GM19035 (cell line): ENCODE results near the gene FRMD7.
"Not testable (repeated sequence)": the region's sequence is repeated elsewhere in the genome, so short reads cannot be mapped to it uniquely, and the experiment has no call there.

Source experiments
- ATAC-seq: cut with Tn5 transposase; IDR thresholded peaks from one replicate; pipeline ENCODE4 v1.9.1; 2021; ENCODE audit not compliant: unreplicated experiment

FRMD7 gene

GRCh38 chrX:132127743-132128142 is at the start of gene FRMD7:
Gene FRMD7 (minus strand): TSS chrX:132128020. CDS start chrX:132127844, 176 bp downstream.
- ATAC-seq, result no peak

GRCh38 chrX:132173647-132174046 is 45.8 kb upstream of the FRMD7 start:
- ATAC-seq, result no peak

GRCh38 chrX:132171881-132172280 is 44.1 kb upstream of the FRMD7 start:
- ATAC-seq, result no peak

GRCh38 chrX:132171478-132171877 is 43.7 kb upstream of the FRMD7 start:
- ATAC-seq, result no peak

DNA sequence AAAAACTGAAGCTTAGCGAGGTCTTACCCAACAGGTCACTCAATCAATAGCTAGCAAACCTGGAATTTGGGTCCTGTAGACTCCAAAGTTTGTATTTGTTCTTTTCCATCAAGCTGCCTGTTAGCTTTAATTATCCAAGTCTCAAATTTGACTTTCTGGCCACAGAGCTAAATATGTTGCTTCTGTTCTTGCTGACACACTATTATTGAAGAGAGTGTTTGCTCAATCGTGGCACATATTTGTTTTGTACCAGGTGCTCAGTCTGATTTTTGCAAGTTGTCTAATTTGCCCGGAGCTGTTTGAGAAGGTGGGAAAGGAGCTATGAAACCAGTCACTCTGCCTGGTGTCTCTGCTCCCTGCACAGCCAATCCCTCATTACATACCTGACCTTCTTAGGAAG is 41.7 kb upstream of the FRMD7 start:
- ATAC-seq, result no peak

DNA sequence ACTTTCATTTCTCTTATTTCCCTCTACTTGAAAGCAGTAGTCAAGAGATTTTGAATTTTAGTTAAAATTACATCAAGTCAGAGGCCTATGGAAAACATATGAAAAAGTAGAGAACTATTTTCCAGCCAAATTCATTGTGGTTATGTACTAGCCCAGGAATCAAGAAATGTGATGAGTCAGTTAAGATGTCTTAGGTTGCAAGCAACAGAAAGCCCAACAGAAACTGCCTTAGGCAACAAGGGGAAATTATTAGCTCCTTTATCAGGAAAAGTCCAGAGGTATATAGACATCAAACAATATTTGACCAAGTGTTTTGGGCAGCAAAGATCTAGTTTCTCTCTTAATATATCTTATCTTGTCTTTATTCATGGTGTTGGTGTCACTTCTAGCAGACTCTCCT is 37.8 kb upstream of the FRMD7 start:
- ATAC-seq, result no peak

DNA sequence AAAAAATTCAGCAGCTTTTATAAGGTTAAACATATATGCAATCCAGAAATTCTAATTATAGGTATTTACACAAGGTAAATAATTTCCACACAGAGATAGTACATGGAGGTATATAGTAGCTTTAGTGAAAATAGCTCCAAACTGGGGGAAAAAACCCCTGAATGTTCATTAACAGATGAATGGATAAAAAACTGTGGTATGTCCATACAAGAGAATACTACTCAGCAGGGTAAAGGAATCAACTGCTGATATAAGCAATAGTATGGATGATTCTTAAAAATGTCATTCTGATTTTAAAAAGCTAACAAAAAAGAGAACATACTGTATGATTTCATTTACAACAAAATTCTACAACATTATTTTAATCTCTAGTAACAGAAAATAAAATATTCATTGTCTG is 37.2 kb upstream of the FRMD7 start:
- ATAC-seq, result no peak

- not testable (repeated sequence) for ATAC-seq
Measured at GRCh38 chrX:132163094-132163493, 35.3 kb upstream of the FRMD7 start.

- no peak for ATAC-seq
Measured at GRCh38 chrX:132153166-132153565, 25.3 kb upstream of the FRMD7 start.

- ATAC-seq, result no peak
Measured at GRCh38 chrX:132146456-132146855, 18.6 kb upstream of the FRMD7 start.

- ATAC-seq, result no peak
Measured at GRCh38 chrX:132144061-132144460, 16.2 kb upstream of the FRMD7 start.

GRCh38 chrX:132125906-132126305 is 1.9 kb downstream of the FRMD7 start:
- ATAC-seq, result no peak

DNA sequence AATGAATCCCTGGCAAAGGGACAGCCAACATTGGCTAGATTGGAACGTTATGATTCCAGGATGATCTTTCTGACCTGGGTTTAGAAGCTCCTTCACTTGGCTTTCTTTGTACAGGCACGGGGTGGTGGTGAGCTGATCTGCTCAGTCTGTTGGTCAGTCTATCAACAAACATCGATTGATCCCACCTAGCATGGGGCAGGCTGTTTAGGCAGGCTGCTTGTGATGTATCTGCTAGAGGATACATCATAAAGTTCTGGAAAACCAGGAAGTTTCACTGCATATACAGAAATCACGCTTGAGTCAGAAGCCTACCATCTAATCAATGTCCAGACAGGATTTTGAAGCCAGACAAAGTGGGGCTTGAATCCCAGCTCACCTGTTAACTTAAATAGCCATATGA is 6.9 kb downstream of the FRMD7 start:
- ATAC-seq, result no peak

- no peak for ATAC-seq
Measured at GRCh38 chrX:132119821-132120515, 7.9 kb downstream of the FRMD7 start.

GRCh38 chrX:132119283-132119682 is 8.5 kb downstream of the FRMD7 start:
- ATAC-seq, result no peak

- ATAC-seq, result no peak
Measured at GRCh38 chrX:132118358-132118757, 9.5 kb downstream of the FRMD7 start.

DNA sequence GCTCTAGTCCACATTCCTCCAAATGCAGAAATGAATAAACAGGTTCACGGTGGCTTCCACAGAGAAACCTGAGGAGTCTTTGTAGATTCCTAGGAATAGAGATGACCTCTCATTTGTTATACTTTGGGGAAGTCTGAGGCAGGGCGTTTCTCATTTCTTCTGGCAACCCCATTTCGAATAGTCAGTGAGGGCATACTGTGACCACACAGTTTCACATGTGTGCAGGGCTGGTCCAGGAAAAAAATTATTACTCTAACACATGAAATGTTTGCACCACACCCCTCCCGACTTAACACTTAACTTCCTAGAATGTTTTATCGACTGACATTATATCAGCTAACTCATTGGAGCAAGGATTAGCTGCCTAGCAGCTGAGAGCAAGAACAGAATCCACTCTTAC is 12.0 kb downstream of the FRMD7 start:
- ATAC-seq, result no peak

DNA sequence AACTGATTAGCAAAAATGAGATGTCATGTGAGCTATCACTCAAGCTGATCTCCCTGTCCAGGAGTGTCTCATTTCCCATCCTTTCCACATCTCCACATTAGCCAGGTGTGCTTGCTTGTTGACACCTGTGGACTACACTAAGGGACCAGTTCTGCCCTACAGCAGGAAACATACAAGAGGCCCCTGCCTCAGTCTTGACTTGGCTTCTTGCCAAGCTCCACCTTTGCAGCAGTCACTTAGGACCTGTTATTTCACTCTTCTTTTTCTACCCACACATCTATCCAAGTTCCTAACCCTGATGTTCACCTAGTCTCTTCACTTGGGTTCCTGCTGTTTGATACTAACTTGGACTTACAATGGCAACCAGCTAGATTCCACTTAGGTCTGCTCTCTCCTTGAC is 13.2 kb downstream of the FRMD7 start:
- no peak for ATAC-seq

DNA sequence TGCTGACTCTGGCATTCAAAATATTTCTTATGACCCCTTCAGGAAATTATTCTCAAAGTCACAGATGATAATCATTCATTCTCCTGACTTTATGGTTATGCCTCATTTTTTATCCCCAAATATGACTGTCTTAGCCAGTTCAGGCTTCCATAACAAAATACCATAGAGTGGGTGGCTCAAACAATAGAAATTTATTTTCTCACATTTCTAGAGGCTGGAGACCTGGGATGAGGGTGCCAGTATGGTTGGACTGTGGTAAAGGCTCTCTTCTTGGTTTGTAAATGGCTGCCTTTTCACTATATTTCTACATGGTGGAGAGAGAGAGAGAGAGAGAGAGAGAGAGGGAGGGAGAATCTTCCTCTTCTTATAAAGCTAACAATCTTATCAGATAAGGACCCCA is 20.5 kb downstream of the FRMD7 start:
- no peak for ATAC-seq

DNA sequence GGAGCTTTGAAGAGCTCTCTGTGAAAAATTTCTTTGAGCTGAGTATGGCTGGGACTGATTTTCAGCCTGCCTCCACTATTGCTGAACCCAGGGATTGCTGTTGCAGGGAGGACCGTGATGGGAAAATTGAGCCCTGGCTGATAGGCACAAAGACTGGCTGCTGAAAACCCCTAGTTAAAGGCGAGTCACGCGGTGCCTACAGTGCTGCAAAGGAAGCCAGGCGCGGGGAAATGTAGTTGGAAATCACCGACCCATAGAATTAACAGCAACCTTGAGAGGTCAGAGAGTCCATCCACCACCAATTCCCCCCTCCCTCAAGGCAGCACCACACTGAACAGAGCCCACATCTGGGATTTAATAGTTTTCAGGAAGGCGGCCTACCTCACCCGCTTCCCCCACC is 26.0 kb downstream of the FRMD7 start:
- ATAC-seq, result no peak

GRCh38 chrX:132101206-132101605 is 26.6 kb downstream of the FRMD7 start:
- ATAC-seq, result no peak

- not testable (repeated sequence) for ATAC-seq
Measured at GRCh38 chrX:132098704-132099103, 29.1 kb downstream of the FRMD7 start.

DNA sequence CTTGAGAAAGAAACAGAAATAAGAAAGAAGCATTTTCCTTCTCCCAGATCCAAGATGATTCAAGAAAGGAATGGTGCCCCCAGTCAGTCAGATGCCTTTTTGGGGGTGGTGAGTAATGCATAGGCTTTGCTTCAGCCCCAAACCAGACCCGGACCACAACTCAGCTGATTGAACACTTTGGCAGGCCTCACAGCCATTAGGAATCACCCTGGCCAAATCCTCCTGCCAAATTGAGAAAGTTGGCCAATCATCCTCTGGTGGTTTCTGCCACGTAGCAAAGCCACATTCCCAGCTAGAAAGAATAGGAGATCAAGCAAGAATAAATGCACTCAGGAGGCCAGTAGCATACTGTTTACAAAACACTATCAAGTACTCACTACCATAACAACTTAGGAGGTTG is 33.7 kb downstream of the FRMD7 start:
- ATAC-seq, result no peak
